Smooth muscle cell (in vitro differentiated cells): Measurements from ENCODE around the gene SKI. TPM values are rescaled to one million over a fixed set of nuclear protein-coding genes. Genes with fewer than 3 reads are reported as not detected.

Experiments used
- DNase-seq: peaks from one replicate; lab custom pipeline; 2025; ENCODE audit not compliant: unreplicated experiment; lab: John Stamatoyannopoulos, UW
- H2AFZ ChIP-seq: fragments of 200-600 bp; sonication (generic); 2 replicates; pipeline ENCODE4 v1.6.0; 2016; ENCODE audit warnings: antibody characterized with exemption, low read depth, mild to moderate bottlenecking
- H3F3A ChIP-seq: fragments of 200-600 bp; sonication (generic); 2 replicates; pipeline ENCODE4 v1.6.0; 2017; ENCODE audit warnings: antibody characterized with exemption, low read depth
- H3K27ac ChIP-seq: fragments of 200-600 bp; sonication (generic); 2 replicates; pipeline ENCODE4 v1.5.1; 2016; ENCODE audit warnings: low read depth, mild to moderate bottlenecking
- H3K27me3 ChIP-seq: fragments of 200-600 bp; sonication (generic); 2 replicates; pipeline ENCODE4 v1.6.1; 2016; ENCODE audit warnings: low read depth, mild to moderate bottlenecking
- H3K36me3 ChIP-seq: fragments of 200-600 bp; sonication (generic); 2 replicates; pipeline ENCODE4 v1.5.1; 2016; ENCODE audit warnings: low read depth
- H3K4me1 ChIP-seq: fragments of 200-600 bp; sonication (generic); 2 replicates; pipeline ENCODE4 v1.5.1; 2016; ENCODE audit warnings: low read depth
- H3K4me2 ChIP-seq: fragments of 200-600 bp; sonication (generic); 2 replicates; pipeline ENCODE4 v1.6.0; 2016; ENCODE audit warnings: mild to moderate bottlenecking
- H3K4me3 ChIP-seq: fragments of 200-600 bp; sonication (generic); 2 replicates; pipeline ENCODE4 v1.5.1; 2016; ENCODE audit warnings: mild to moderate bottlenecking
- H3K79me2 ChIP-seq: fragments of 200-600 bp; sonication (generic); 2 replicates; pipeline ENCODE4 v1.6.0; 2016; ENCODE audit warnings: low read depth, mild to moderate bottlenecking
- H3K9ac ChIP-seq: fragments of 200-600 bp; sonication (generic); 2 replicates; pipeline ENCODE4 v1.6.0; 2016; ENCODE audit warnings: low read depth
- H3K9me3 ChIP-seq: fragments of 200-600 bp; sonication (generic); replicated peaks from 2 replicates; pipeline ENCODE4 v1.5.1; 2016; ENCODE audit warnings: low read depth
- H4K20me1 ChIP-seq: fragments of 200-600 bp; sonication (generic); 2 replicates; pipeline ENCODE4 v1.6.0; 2016; ENCODE audit warnings: low read depth
- WGBS: methylation state at CpG from one replicate; pipeline ENCODE4 v1.1.7; 2016; ENCODE audit warnings: low lambda C conversion rate; 5-methylcytosine and 5-hydroxymethylcytosine counted together
- polyA plus RNA-seq: library from polyadenylated mRNA; unstranded; fragments of >200 nt; fragmentation: Nextera tagmentation; extraction: Ambion mirVana; gene quantifications from 2 replicates; pipeline ENCODE4 v1.2.1, GENCODE V29; 2016
- total RNA-seq: library from RNA; depleted of rRNA; stranded (reverse); fragments of >200 nt; gene quantifications from 2 replicates; pipeline ENCODE4 v1.2.3, GENCODE V29; 2014
- TF ChIP-seq, protein P1 (sequence below): fragments of 200-600 bp; sonication (generic); IDR thresholded peaks from 2 replicates; pipeline ENCODE4 v1.5.1; 2017; ENCODE audit warnings: borderline replicate concordance, mild to moderate bottlenecking, antibody characterized with exemption; ENCODE audit not compliant: insufficient read depth, poor library complexity, severe bottlenecking

The SKI gene
- total and polyA plus RNA-seq, 2 experiments from 2014 or later: 4.2 to 19.6 TPM

DNA sequence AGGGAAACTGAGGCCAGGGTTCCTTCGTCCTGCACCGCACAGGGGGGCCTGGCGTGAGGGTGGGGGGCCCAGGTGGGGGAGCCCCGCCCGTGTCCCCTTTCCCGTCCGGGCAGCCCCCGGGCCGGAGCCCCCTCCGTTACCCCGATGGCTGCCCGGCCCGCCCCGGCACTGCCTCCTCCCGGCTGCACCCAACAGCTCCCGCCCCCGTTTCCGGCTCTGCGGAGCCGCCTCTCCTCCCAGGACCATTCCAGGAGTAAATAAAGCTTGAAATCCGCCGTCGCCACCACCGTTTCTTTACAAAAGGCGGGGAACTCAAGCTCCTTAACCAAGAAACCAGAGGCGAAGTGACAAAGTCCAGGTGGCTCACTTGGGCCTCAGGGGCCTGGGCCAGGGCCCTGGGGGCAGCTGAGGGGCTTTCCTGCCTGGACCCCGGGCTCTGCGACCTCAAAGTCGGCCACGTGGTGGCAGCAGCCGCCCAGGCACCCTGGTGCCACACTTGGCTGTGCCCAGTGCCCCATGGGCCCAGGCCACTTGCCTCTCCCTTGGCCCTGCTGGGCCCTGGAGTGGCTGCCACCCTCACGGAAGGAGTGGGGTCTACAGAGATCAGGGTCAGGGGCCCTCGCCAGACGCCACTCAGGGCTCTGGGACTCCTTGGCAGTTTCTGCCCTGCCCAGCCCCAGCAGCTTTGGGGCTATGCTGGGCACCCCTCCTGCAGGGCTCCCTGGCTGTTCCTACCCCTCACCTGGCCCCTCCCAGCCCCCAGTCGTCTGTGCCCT is 33.0 kb upstream of the SKI start:
- peak overlapping the region; percentile 89 for H3K4me3 ChIP-seq
- H3K27ac ChIP-seq: peak overlapping the region; percentile 84
- no peaks in the 10 kb centered on the region for H3K27me3 ChIP-seq
- H3K79me2 ChIP-seq: peaks cover 34% of the 10 kb centered on the region
- 3% methylated on average over 15 of the region's 35 CpGs for WGBS
- DNase-seq: peak; percentile 94
- peak overlapping the region; percentile 83 for H2AFZ ChIP-seq
- H3K4me2 ChIP-seq: peak overlapping the region; percentile 99
- H3K36me3 ChIP-seq: no peaks in the 10 kb centered on the region
- H3K9ac ChIP-seq: peak overlapping the region; percentile 73
- TF ChIP-seq, protein P1, sequence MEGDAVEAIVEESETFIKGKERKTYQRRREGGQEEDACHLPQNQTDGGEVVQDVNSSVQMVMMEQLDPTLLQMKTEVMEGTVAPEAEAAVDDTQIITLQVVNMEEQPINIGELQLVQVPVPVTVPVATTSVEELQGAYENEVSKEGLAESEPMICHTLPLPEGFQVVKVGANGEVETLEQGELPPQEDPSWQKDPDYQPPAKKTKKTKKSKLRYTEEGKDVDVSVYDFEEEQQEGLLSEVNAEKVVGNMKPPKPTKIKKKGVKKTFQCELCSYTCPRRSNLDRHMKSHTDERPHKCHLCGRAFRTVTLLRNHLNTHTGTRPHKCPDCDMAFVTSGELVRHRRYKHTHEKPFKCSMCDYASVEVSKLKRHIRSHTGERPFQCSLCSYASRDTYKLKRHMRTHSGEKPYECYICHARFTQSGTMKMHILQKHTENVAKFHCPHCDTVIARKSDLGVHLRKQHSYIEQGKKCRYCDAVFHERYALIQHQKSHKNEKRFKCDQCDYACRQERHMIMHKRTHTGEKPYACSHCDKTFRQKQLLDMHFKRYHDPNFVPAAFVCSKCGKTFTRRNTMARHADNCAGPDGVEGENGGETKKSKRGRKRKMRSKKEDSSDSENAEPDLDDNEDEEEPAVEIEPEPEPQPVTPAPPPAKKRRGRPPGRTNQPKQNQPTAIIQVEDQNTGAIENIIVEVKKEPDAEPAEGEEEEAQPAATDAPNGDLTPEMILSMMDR: peak; percentile 89
- peaks cover 25% of the 10 kb centered on the region for H3K4me1 ChIP-seq
- no peaks in the 10 kb centered on the region for H3K9me3 ChIP-seq
- no peaks in the 10 kb centered on the region for H4K20me1 ChIP-seq
- H3F3A ChIP-seq: peaks cover 28% of the 10 kb centered on the region

DNA sequence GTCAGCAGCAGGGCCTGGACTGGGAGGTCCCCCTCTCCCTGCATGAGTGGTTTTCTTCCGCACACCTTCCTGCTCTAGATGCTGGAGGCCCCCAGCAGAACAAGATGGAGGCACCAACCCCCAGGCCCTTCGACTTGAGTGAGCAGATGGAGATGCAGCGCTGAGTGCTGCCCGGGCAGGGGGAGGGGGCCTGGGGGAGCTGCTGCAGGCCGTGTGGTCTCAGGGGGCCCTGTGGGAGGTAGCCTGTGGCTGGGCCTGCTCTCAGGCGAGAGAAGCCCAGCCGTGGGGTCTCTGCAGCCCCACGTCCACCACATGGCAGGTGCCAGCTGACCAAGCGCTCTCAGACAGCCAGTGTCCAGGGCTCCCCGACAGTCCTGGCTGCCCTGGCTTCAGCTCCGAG is 32.3 kb upstream of the SKI start:
- Histone ChIP-seq H3K79me2 (peaks cover 40% of the 10 kb centered on the region), H4K20me1 (no peaks in the 10 kb centered on the region), H3K36me3 (no peaks in the 10 kb centered on the region), H2AFZ (no peak overlapping the region), H3K4me2 (peak overlapping the region; percentile 99), H3K27me3 (no peaks in the 10 kb centered on the region), H3K27ac (peak overlapping the region; percentile 84), H3K4me3 (no peak overlapping the region), H3K9me3 (no peaks in the 10 kb centered on the region), H3F3A (peaks cover 21% of the 10 kb centered on the region), H3K4me1 (peaks cover 20% of the 10 kb centered on the region), H3K9ac (no peak overlapping the region)
- TF ChIP-seq, protein P1: no peak
- 87% methylated on average over 9 of the region's 11 CpGs for WGBS
- DNase-seq: no peak

DNA sequence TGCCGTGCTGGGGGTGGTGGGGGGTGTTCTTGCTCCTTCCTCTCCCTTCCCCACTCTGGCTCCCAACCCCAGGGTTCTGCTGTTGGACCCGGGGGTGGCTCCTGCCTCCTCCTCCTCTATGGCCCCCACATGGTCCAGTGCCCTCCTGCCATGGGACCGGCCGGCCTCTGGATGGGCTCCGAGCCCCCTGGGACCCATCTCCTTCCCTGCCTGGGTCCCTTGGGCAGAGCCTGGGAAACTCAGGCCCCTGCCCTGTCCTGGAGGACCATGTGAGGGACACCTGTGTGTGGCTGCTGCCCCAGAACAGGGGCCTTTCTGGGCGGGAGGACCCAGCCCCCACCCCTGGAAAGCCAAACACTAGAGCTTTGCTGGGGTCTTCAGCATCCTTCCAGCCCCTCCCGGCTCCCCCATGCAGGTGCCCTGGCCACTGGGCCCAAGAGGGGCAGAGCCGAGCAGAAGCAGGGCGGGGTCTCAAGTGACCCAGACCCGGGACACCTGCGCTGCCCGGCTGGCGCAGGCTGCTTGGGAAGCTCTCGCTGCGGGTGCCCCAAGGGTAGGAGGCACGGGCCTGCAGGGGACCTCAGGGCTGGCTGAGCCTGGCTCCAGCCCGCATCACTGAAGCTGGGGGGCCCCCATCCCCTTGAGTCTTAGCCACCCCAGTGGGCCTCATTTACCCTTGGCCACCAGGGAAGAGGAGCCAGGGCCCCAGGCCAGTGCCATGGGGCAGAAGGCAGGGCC is 31.0 kb upstream of the SKI start:
- Histone ChIP-seq H3K27ac (no peak overlapping the region), H3K79me2 (peaks cover 31% of the 10 kb centered on the region), H2AFZ (no peak overlapping the region), H3F3A (peaks cover 19% of the 10 kb centered on the region), H3K4me3 (no peak overlapping the region), H4K20me1 (no peaks in the 10 kb centered on the region), H3K9me3 (no peaks in the 10 kb centered on the region), H3K4me1 (peaks cover 16% of the 10 kb centered on the region), H3K4me2 (no peak overlapping the region), H3K9ac (no peak overlapping the region), H3K36me3 (no peaks in the 10 kb centered on the region), H3K27me3 (no peaks in the 10 kb centered on the region)
- TF ChIP-seq, protein P1: no peak
- no peak for DNase-seq
- 88% methylated on average over 17 of the region's 17 CpGs for WGBS
